Activated CD8-positive, alpha-beta T cell treated with anti-CD3 and anti-CD28 coated beads for 36 hours (primary cell): ENCODE results near the gene PDK3. TPM values are rescaled to one million over a fixed set of nuclear protein-coding genes. Genes with fewer than 3 reads are reported as not detected.

ENCODE experiments used
- ATAC-seq: fragments of 200-7000 bp; cut with Tn5 transposase; one replicate; pipeline ENCODE4 v1.10.0; 2021; ENCODE audit warnings: mild to moderate bottlenecking, moderate library complexity
- CTCF ChIA-PET: fragments of 350-600 bp; sonication (Branson Sonifier 250); formaldehyde crosslinking; loops from one replicate; lab custom pipeline; 2021; ENCODE audit warnings: antibody characterized with exemption; lab: Charles Lee
- POLR2A ChIA-PET: fragments of 350-600 bp; sonication (Branson Sonifier 250); formaldehyde crosslinking; loops from one replicate; lab custom pipeline; 2021; ENCODE audit warnings: antibody characterized with exemption; lab: Charles Lee
- DNase-seq: peaks from one replicate; pipeline ENCODE4 v3.0.0-alpha.2; 2020
- H3K27ac Mint-ChIP-seq: one replicate; pipeline ENCODE4 v1.8.0; 2021; ENCODE audit warnings: mild to moderate bottlenecking, mixed read lengths
- H3K27me3 Mint-ChIP-seq: one replicate; pipeline ENCODE4 v1.8.0; 2021; ENCODE audit warnings: mixed read lengths
- H3K36me3 Mint-ChIP-seq: one replicate; pipeline ENCODE4 v1.8.0; 2021; ENCODE audit warnings: low read depth, mixed read lengths
- H3K4me1 Mint-ChIP-seq: one replicate; pipeline ENCODE4 v1.8.0; 2021; ENCODE audit warnings: low read depth, mixed read lengths
- H3K4me3 Mint-ChIP-seq: one replicate; pipeline ENCODE4 v1.8.0; 2021; ENCODE audit warnings: mild to moderate bottlenecking, moderate library complexity, mixed read lengths
- H3K9me3 Mint-ChIP-seq: one replicate; pipeline ENCODE4 v1.8.0; 2021; ENCODE audit warnings: mixed read lengths
- intact Hi-C: fragments of 100-400 bp; cut with micrococcal nuclease; formaldehyde crosslinking; loops from one replicate; pipeline ENCODE4 v1.10.0; 2022
- total RNA-seq, 2 experiments: library from RNA; stranded (reverse); gene quantifications; one replicate each; pipeline ENCODE4 v1.2.3, GENCODE V29; 2021
- TF ChIP-seq, protein P1 (sequence below): fragments of 200-600 bp; IDR thresholded peaks from one replicate; pipeline ENCODE4 v1.8.0; 2022; ENCODE audit warnings: antibody characterized with exemption, mild to moderate bottlenecking

PDK3 gene
- total RNA-seq, 2 experiments from 2014 or later: 46.4 to 50.8 TPM

- intact Hi-C loops: no loop called here
- Mint-ChIP-seq H3K9me3 (no peaks in the 10 kb centered on the region), H3K27me3 (no peaks in the 10 kb centered on the region), H3K27ac (no peak overlapping the region), H3K4me3 (no peak overlapping the region), H3K36me3 (peaks cover 4% of the 10 kb centered on the region), H3K4me1 (peaks cover under 1% of the 10 kb centered on the region)
- ATAC-seq: no peak
- CTCF ChIA-PET: interaction anchor here (1.0 to 1.2 kb wide), 3 partner anchors 21 to 149 kb away, joined by 4 to 6 read pairs (median 5); no protein-coding TSS in a partner anchor
- TF ChIP-seq, protein P1, sequence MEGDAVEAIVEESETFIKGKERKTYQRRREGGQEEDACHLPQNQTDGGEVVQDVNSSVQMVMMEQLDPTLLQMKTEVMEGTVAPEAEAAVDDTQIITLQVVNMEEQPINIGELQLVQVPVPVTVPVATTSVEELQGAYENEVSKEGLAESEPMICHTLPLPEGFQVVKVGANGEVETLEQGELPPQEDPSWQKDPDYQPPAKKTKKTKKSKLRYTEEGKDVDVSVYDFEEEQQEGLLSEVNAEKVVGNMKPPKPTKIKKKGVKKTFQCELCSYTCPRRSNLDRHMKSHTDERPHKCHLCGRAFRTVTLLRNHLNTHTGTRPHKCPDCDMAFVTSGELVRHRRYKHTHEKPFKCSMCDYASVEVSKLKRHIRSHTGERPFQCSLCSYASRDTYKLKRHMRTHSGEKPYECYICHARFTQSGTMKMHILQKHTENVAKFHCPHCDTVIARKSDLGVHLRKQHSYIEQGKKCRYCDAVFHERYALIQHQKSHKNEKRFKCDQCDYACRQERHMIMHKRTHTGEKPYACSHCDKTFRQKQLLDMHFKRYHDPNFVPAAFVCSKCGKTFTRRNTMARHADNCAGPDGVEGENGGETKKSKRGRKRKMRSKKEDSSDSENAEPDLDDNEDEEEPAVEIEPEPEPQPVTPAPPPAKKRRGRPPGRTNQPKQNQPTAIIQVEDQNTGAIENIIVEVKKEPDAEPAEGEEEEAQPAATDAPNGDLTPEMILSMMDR: no peak
- no peak for DNase-seq
- POLR2A ChIA-PET: no interaction called here
Observed at GRCh38 chrX:24520472-24520871, 55.4 kb downstream of the PDK3 start.

GRCh38 chrX:24525455-24525854, 60.4 kb downstream of the PDK3 start:
- no peaks in the 10 kb centered on the region for H3K27me3 Mint-ChIP-seq
- H3K27ac Mint-ChIP-seq: no peak overlapping the region
- DNase-seq (no peak), ATAC-seq (no peak)
- no peak overlapping the region for H3K4me3 Mint-ChIP-seq
- peaks cover 3% of the 10 kb centered on the region for H3K36me3 Mint-ChIP-seq
- CTCF ChIA-PET: interaction anchor here (1.2 kb wide), 1 partner anchor 129 kb away, joined by 4 read pairs; no protein-coding TSS in a partner anchor
- intact Hi-C loops: no loop called here
- no peaks in the 10 kb centered on the region for H3K9me3 Mint-ChIP-seq
- H3K4me1 Mint-ChIP-seq: no peaks in the 10 kb centered on the region
- TF ChIP-seq, protein P1: no peak
- POLR2A ChIA-PET: no interaction called here

- Mint-ChIP-seq H3K36me3 (peaks cover 7% of the 10 kb centered on the region), H3K27ac (no peak overlapping the region), H3K27me3 (no peaks in the 10 kb centered on the region), H3K9me3 (no peaks in the 10 kb centered on the region), H3K4me3 (no peak overlapping the region), H3K4me1 (no peaks in the 10 kb centered on the region)
- ChIA-PET CTCF (no interaction called here), POLR2A (no interaction called here)
- TF ChIP-seq, protein P1: no peak
- ATAC-seq (no peak), DNase-seq (no peak)
- intact Hi-C loops: no loop called here
Observed at GRCh38 chrX:24526616-24527015, 61.5 kb downstream of the PDK3 start.

GRCh38 chrX:24528605-24529004, 63.5 kb downstream of the PDK3 start:
- Mint-ChIP-seq H3K4me3 (no peak overlapping the region), H3K9me3 (no peaks in the 10 kb centered on the region), H3K36me3 (peaks cover 11% of the 10 kb centered on the region), H3K4me1 (no peaks in the 10 kb centered on the region), H3K27me3 (no peaks in the 10 kb centered on the region), H3K27ac (no peak overlapping the region)
- ChIA-PET CTCF (interaction anchor here (0.9 kb wide), 1 partner anchor 148 kb away, joined by 3 read pairs; no protein-coding TSS in a partner anchor), POLR2A (no interaction called here)
- ATAC-seq (no peak), DNase-seq (no peak)
- TF ChIP-seq, protein P1: no peak
- intact Hi-C loops: no loop called here

- no peak for DNase-seq
- H3K27ac Mint-ChIP-seq: no peak overlapping the region
- no peak for ATAC-seq
- ChIA-PET POLR2A (no interaction called here), CTCF (interaction anchor here (1.5 to 1.7 kb wide), 2 partner anchors 141 to 165 kb away, joined by 5 to 7 read pairs; no protein-coding TSS in a partner anchor)
- H3K4me1 Mint-ChIP-seq: no peaks in the 10 kb centered on the region
- H3K9me3 Mint-ChIP-seq: no peaks in the 10 kb centered on the region
- TF ChIP-seq, protein P1: no peak
- intact Hi-C loops: no loop called here
- peaks cover 18% of the 10 kb centered on the region for H3K36me3 Mint-ChIP-seq
- H3K27me3 Mint-ChIP-seq: no peaks in the 10 kb centered on the region
- no peak overlapping the region for H3K4me3 Mint-ChIP-seq
Observed at GRCh38 chrX:24536551-24536950, 71.5 kb downstream of the PDK3 start.
